ENCODE results near the gene RPL19.

DNA sequence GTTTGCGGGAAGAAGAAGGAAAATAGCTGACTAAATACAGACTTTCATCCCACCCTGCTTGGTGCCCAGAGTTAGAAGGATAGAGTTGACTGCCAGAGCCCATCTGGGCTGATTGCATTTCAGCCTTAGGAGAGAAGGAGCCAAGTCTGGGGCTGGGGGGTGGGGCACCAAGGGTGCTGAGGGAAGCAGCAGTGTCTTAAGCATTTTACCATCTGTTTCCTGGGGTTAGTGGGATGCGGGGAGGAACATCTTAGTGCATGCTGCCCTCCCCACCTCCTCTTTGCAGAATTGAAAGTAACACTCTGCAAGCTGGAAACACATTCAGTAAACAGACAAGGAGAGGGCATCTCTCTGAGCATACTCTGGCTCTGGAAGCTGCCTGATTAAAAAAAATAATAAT, 32.6 kb upstream of the RPL19 start:
- TF ChIP-seq, protein P1, sequence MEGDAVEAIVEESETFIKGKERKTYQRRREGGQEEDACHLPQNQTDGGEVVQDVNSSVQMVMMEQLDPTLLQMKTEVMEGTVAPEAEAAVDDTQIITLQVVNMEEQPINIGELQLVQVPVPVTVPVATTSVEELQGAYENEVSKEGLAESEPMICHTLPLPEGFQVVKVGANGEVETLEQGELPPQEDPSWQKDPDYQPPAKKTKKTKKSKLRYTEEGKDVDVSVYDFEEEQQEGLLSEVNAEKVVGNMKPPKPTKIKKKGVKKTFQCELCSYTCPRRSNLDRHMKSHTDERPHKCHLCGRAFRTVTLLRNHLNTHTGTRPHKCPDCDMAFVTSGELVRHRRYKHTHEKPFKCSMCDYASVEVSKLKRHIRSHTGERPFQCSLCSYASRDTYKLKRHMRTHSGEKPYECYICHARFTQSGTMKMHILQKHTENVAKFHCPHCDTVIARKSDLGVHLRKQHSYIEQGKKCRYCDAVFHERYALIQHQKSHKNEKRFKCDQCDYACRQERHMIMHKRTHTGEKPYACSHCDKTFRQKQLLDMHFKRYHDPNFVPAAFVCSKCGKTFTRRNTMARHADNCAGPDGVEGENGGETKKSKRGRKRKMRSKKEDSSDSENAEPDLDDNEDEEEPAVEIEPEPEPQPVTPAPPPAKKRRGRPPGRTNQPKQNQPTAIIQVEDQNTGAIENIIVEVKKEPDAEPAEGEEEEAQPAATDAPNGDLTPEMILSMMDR (conservative IDR thresholded peaks at IDR 0.05; ENCODE audit: low read depth in 2 of 2), result no peak
- TF ChIP-seq EZH2 (IDR thresholded peaks at IDR 0.05; ENCODE audit: low read depth, unreplicated experiment), result no peak
- no peak for TF ChIP-seq POLR2AphosphoS5 (IDR thresholded peaks at IDR 0.05; ENCODE audit: low read depth)
- TF ChIP-seq, protein P2, sequence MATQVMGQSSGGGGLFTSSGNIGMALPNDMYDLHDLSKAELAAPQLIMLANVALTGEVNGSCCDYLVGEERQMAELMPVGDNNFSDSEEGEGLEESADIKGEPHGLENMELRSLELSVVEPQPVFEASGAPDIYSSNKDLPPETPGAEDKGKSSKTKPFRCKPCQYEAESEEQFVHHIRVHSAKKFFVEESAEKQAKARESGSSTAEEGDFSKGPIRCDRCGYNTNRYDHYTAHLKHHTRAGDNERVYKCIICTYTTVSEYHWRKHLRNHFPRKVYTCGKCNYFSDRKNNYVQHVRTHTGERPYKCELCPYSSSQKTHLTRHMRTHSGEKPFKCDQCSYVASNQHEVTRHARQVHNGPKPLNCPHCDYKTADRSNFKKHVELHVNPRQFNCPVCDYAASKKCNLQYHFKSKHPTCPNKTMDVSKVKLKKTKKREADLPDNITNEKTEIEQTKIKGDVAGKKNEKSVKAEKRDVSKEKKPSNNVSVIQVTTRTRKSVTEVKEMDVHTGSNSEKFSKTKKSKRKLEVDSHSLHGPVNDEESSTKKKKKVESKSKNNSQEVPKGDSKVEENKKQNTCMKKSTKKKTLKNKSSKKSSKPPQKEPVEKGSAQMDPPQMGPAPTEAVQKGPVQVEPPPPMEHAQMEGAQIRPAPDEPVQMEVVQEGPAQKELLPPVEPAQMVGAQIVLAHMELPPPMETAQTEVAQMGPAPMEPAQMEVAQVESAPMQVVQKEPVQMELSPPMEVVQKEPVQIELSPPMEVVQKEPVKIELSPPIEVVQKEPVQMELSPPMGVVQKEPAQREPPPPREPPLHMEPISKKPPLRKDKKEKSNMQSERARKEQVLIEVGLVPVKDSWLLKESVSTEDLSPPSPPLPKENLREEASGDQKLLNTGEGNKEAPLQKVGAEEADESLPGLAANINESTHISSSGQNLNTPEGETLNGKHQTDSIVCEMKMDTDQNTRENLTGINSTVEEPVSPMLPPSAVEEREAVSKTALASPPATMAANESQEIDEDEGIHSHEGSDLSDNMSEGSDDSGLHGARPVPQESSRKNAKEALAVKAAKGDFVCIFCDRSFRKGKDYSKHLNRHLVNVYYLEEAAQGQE (IDR thresholded peaks at IDR 0.05; ENCODE audit: unreplicated experiment), result no peak
- TF ChIP-seq EZH2phosphoT487 (IDR thresholded peaks at IDR 0.05; ENCODE audit: unreplicated experiment), result no peak
- TF ChIP-seq CREB1 (CRISPR knock-in tag; IDR thresholded peaks at IDR 0.05; ENCODE audit: low read depth), result no peak
- TF ChIP-seq, protein P3, sequence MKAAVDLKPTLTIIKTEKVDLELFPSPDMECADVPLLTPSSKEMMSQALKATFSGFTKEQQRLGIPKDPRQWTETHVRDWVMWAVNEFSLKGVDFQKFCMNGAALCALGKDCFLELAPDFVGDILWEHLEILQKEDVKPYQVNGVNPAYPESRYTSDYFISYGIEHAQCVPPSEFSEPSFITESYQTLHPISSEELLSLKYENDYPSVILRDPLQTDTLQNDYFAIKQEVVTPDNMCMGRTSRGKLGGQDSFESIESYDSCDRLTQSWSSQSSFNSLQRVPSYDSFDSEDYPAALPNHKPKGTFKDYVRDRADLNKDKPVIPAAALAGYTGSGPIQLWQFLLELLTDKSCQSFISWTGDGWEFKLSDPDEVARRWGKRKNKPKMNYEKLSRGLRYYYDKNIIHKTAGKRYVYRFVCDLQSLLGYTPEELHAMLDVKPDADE (IDR thresholded peaks at IDR 0.05), result no peak
- TF ChIP-seq ZNF331 (CRISPR knock-in tag; IDR thresholded peaks at IDR 0.05; ENCODE audit: low read depth), result no peak
- TF ChIP-seq ZNF114 (CRISPR knock-in tag; IDR thresholded peaks at IDR 0.05), result no peak
- no peak for TF ChIP-seq JUNB (IDR thresholded peaks at IDR 0.05; ENCODE audit: unreplicated experiment)
- no peak for TF ChIP-seq NANOG (IDR thresholded peaks at IDR 0.05; ENCODE audit: borderline replicate concordance)
- TF ChIP-seq, protein P4, sequence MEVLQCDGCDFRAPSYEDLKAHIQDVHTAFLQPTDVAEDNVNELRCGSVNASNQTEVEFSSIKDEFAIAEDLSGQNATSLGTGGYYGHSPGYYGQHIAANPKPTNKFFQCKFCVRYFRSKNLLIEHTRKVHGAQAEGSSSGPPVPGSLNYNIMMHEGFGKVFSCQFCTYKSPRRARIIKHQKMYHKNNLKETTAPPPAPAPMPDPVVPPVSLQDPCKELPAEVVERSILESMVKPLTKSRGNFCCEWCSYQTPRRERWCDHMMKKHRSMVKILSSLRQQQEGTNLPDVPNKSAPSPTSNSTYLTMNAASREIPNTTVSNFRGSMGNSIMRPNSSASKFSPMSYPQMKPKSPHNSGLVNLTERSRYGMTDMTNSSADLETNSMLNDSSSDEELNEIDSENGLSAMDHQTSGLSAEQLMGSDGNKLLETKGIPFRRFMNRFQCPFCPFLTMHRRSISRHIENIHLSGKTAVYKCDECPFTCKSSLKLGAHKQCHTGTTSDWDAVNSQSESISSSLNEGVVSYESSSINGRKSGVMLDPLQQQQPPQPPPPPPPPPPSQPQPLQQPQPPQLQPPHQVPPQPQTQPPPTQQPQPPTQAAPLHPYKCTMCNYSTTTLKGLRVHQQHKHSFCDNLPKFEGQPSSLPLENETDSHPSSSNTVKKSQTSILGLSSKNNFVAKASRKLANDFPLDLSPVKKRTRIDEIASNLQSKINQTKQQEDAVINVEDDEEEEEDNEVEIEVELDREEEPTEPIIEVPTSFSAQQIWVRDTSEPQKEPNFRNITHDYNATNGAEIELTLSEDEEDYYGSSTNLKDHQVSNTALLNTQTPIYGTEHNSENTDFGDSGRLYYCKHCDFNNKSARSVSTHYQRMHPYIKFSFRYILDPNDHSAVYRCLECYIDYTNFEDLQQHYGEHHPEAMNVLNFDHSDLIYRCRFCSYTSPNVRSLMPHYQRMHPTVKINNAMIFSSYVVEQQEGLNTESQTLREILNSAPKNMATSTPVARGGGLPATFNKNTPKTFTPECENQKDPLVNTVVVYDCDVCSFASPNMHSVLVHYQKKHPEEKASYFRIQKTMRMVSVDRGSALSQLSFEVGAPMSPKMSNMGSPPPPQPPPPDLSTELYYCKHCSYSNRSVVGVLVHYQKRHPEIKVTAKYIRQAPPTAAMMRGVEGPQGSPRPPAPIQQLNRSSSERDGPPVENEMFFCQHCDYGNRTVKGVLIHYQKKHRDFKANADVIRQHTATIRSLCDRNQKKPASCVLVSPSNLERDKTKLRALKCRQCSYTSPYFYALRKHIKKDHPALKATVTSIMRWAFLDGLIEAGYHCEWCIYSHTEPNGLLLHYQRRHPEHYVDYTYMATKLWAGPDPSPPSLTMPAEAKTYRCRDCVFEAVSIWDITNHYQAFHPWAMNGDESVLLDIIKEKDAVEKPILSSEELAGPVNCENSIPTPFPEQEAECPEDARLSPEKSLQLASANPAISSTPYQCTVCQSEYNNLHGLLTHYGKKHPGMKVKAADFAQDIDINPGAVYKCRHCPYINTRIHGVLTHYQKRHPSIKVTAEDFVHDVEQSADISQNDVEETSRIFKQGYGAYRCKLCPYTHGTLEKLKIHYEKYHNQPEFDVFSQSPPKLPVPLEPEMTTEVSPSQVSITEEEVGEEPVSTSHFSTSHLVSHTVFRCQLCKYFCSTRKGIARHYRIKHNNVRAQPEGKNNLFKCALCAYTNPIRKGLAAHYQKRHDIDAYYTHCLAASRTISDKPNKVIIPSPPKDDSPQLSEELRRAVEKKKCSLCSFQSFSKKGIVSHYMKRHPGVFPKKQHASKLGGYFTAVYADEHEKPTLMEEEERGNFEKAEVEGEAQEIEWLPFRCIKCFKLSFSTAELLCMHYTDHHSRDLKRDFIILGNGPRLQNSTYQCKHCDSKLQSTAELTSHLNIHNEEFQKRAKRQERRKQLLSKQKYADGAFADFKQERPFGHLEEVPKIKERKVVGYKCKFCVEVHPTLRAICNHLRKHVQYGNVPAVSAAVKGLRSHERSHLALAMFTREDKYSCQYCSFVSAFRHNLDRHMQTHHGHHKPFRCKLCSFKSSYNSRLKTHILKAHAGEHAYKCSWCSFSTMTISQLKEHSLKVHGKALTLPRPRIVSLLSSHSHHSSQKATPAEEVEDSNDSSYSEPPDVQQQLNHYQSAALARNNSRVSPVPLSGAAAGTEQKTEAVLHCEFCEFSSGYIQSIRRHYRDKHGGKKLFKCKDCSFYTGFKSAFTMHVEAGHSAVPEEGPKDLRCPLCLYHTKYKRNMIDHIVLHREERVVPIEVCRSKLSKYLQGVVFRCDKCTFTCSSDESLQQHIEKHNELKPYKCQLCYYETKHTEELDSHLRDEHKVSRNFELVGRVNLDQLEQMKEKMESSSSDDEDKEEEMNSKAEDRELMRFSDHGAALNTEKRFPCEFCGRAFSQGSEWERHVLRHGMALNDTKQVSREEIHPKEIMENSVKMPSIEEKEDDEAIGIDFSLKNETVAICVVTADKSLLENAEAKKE (CRISPR knock-in tag; IDR thresholded peaks at IDR 0.05), result no peak
